ENCODE data around the gene KCTD17.
A peak's percentile ranks its signal among the peaks of the same experiment; 100 is the strongest.

KCTD17 gene

GRCh38 chr22:37062702-37063381 is 11.3 kb downstream of the KCTD17 start:
- H3K9ac ChIP-seq (ENCODE audit: low read depth, low read length): no peak overlapping the region
- no peak overlapping the region for H3K27ac ChIP-seq (ENCODE audit: low read depth, low read length)
- H3K36me3 ChIP-seq (ENCODE audit: control insufficient read depth, insufficient read depth, low read length): peaks cover 36% of the 10 kb centered on the region
- H3K9me3 ChIP-seq (ENCODE audit: control insufficient read depth, insufficient read depth, low read length): no peaks in the 10 kb centered on the region
- H3K27me3 ChIP-seq (ENCODE audit: control insufficient read depth, insufficient read depth, low read length): peaks cover 26% of the 10 kb centered on the region
- peaks cover 7% of the 10 kb centered on the region for H3K4me1 ChIP-seq (ENCODE audit: control insufficient read depth, insufficient read depth, low read length)
- H3K4me3 ChIP-seq (ENCODE audit: low read depth, low read length): no peak overlapping the region

DNA sequence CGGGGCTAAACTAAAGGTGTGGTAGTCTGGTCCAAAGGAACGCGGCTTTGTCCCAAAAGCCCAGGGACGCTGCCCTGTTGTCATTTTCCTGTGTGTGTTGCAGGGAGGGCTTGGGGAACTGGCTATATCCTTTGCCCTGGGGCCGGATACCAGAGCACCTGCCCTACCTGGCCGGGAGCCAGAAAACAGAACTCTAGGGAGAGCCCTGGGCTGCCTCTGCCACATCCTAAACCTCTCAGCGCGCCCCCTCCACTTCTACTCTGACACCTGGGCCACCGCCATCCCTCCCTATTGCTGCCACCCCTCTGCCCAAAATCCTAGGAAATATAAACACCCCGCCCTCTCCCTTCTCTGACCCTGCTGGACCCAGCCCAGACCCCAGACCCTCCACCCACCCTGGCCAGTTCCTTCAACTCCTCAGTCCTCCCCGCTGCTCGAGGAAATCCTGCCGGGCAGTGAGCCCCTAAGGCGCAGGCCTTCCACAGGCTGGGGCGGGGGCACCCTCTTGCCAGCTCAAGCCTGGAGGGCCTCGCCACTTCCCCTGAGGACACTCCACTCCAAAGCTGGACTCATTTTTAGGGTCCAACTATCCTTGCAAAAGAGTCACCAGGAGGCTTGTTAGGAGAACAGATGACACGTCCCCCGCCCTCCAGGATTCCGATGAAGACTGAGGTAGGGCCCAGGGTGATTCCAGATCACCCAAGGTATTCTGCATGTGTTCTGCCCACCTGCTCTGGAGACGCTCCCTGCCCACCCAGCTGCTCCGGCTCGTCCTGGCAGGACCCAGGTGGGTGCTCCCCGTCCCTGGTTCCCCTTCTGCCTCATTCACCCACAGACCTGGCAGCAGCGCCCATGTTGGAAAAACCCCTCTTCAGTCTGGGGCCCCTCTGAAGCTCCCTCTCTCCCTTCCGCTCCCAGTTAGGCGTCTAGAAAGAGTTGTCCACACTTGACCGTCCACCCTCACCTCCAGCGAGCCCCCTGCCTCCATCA is 12.2 kb downstream of the KCTD17 start:
- peaks cover 27% of the 10 kb centered on the region; the same call in 1 of the 2 replicates for H3K36me3 ChIP-seq (ENCODE audit: control insufficient read depth, insufficient read depth, low read length)
- H3K9me3 ChIP-seq (ENCODE audit: control insufficient read depth, insufficient read depth, low read length): no peaks in the 10 kb centered on the region
- peaks cover 11% of the 10 kb centered on the region for H3K4me1 ChIP-seq (ENCODE audit: control insufficient read depth, insufficient read depth, low read length)
- H3K27ac ChIP-seq (ENCODE audit: low read depth, low read length): no peak overlapping the region
- no peak overlapping the region for H3K9ac ChIP-seq (ENCODE audit: low read depth, low read length)
- H3K4me3 ChIP-seq (ENCODE audit: low read depth, low read length): no peak overlapping the region
- peaks cover 34% of the 10 kb centered on the region for H3K27me3 ChIP-seq (ENCODE audit: control insufficient read depth, insufficient read depth, low read length)

- Histone ChIP-seq H3K36me3 (ENCODE audit: control insufficient read depth, insufficient read depth, low read length) (peaks cover 19% of the 10 kb centered on the region; the same call in 1 of the 2 replicates), H3K4me3 (ENCODE audit: low read depth, low read length) (no peak overlapping the region), H3K4me1 (ENCODE audit: control insufficient read depth, insufficient read depth, low read length) (peaks cover 11% of the 10 kb centered on the region), H3K9ac (ENCODE audit: low read depth, low read length) (no peak overlapping the region), H3K27me3 (ENCODE audit: control insufficient read depth, insufficient read depth, low read length) (peaks cover 41% of the 10 kb centered on the region), H3K9me3 (ENCODE audit: control insufficient read depth, insufficient read depth, low read length) (no peaks in the 10 kb centered on the region), H3K27ac (ENCODE audit: low read depth, low read length) (no peak overlapping the region)
Observed at GRCh38 chr22:37064553-37064952, 13.0 kb downstream of the KCTD17 start.

- no peak overlapping the region for H3K9ac ChIP-seq (ENCODE audit: low read depth, low read length)
- H3K27ac ChIP-seq (ENCODE audit: low read depth, low read length): no peak overlapping the region
- H3K9me3 ChIP-seq (ENCODE audit: control insufficient read depth, insufficient read depth, low read length): no peaks in the 10 kb centered on the region
- no peak overlapping the region for H3K4me3 ChIP-seq (ENCODE audit: low read depth, low read length)
- H3K36me3 ChIP-seq (ENCODE audit: control insufficient read depth, insufficient read depth, low read length): peaks cover 14% of the 10 kb centered on the region; the same call in 1 of the 2 replicates
- peaks cover 11% of the 10 kb centered on the region for H3K4me1 ChIP-seq (ENCODE audit: control insufficient read depth, insufficient read depth, low read length)
- peaks cover 47% of the 10 kb centered on the region for H3K27me3 ChIP-seq (ENCODE audit: control insufficient read depth, insufficient read depth, low read length)
Observed at GRCh38 chr22:37065180-37065579, 13.6 kb downstream of the KCTD17 start.

GRCh38 chr22:37065961-37066360 is 14.4 kb downstream of the KCTD17 start:
- Histone ChIP-seq H3K36me3 (ENCODE audit: control insufficient read depth, insufficient read depth, low read length) (peaks cover 6% of the 10 kb centered on the region; the same call in 1 of the 2 replicates), H3K4me1 (ENCODE audit: control insufficient read depth, insufficient read depth, low read length) (peaks cover 11% of the 10 kb centered on the region), H3K9ac (ENCODE audit: low read depth, low read length) (no peak overlapping the region), H3K27me3 (ENCODE audit: control insufficient read depth, insufficient read depth, low read length) (peaks cover 55% of the 10 kb centered on the region), H3K27ac (ENCODE audit: low read depth, low read length) (no peak overlapping the region), H3K9me3 (ENCODE audit: control insufficient read depth, insufficient read depth, low read length) (no peaks in the 10 kb centered on the region), H3K4me3 (ENCODE audit: low read depth, low read length) (no peak overlapping the region)

- no peaks in the 10 kb centered on the region for H3K36me3 ChIP-seq (ENCODE audit: control insufficient read depth, insufficient read depth, low read length)
- H3K9me3 ChIP-seq (ENCODE audit: control insufficient read depth, insufficient read depth, low read length): no peaks in the 10 kb centered on the region
- H3K4me3 ChIP-seq (ENCODE audit: low read depth, low read length): no peak overlapping the region
- no peak overlapping the region for H3K27ac ChIP-seq (ENCODE audit: low read depth, low read length)
- no peak overlapping the region for H3K9ac ChIP-seq (ENCODE audit: low read depth, low read length)
- peaks cover 10% of the 10 kb centered on the region for H3K4me1 ChIP-seq (ENCODE audit: control insufficient read depth, insufficient read depth, low read length)
- H3K27me3 ChIP-seq (ENCODE audit: control insufficient read depth, insufficient read depth, low read length): peaks cover 66% of the 10 kb centered on the region
Observed at GRCh38 chr22:37067428-37067827, 15.9 kb downstream of the KCTD17 start.

- Histone ChIP-seq H3K27ac (ENCODE audit: low read depth, low read length) (no peak overlapping the region), H3K9ac (ENCODE audit: low read depth, low read length) (no peak overlapping the region), H3K27me3 (ENCODE audit: control insufficient read depth, insufficient read depth, low read length) (peaks cover 77% of the 10 kb centered on the region), H3K4me3 (ENCODE audit: low read depth, low read length) (peak overlapping the region; percentile 56), H3K4me1 (ENCODE audit: control insufficient read depth, insufficient read depth, low read length) (peaks cover 4% of the 10 kb centered on the region; the same call in 1 of the 2 replicates), H3K9me3 (ENCODE audit: control insufficient read depth, insufficient read depth, low read length) (no peaks in the 10 kb centered on the region), H3K36me3 (ENCODE audit: control insufficient read depth, insufficient read depth, low read length) (no peaks in the 10 kb centered on the region)
Observed at GRCh38 chr22:37068859-37069258, 17.3 kb downstream of the KCTD17 start.

- peak overlapping the region; percentile 56 for H3K4me3 ChIP-seq (ENCODE audit: low read depth, low read length)
- H3K4me1 ChIP-seq (ENCODE audit: control insufficient read depth, insufficient read depth, low read length): peaks cover 4% of the 10 kb centered on the region; the same call in 1 of the 2 replicates
- H3K9ac ChIP-seq (ENCODE audit: low read depth, low read length): no peak overlapping the region
- no peak overlapping the region for H3K27ac ChIP-seq (ENCODE audit: low read depth, low read length)
- no peaks in the 10 kb centered on the region for H3K36me3 ChIP-seq (ENCODE audit: control insufficient read depth, insufficient read depth, low read length)
- H3K27me3 ChIP-seq (ENCODE audit: control insufficient read depth, insufficient read depth, low read length): peaks cover 82% of the 10 kb centered on the region
- no peaks in the 10 kb centered on the region for H3K9me3 ChIP-seq (ENCODE audit: control insufficient read depth, insufficient read depth, low read length)
Observed at GRCh38 chr22:37069319-37069718, 17.8 kb downstream of the KCTD17 start.

DNA sequence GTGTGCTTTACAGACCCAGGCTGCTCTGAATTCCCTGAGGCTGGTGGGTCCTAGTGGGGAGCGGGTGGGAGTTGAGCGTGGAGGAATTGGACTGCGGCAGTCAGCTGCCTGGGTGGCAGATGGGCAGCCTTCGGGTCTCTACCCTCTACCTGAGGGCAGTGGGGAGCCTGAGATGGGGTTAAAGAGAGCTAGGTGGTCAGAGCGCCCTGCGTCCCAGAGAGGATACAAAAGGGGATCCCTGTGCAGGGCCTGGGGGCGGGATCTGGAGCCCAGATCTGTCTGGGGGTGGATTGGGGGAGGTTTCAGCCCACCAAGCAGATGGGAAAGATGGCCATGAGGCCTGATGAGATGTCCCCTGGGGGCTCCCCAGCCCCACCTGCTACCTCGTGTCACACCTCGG is 18.2 kb downstream of the KCTD17 start:
- H3K27ac ChIP-seq (ENCODE audit: low read depth, low read length): no peak overlapping the region
- no peaks in the 10 kb centered on the region for H3K9me3 ChIP-seq (ENCODE audit: control insufficient read depth, insufficient read depth, low read length)
- H3K4me1 ChIP-seq (ENCODE audit: control insufficient read depth, insufficient read depth, low read length): peaks cover 4% of the 10 kb centered on the region; the same call in 1 of the 2 replicates
- H3K27me3 ChIP-seq (ENCODE audit: control insufficient read depth, insufficient read depth, low read length): peaks cover 83% of the 10 kb centered on the region
- no peak overlapping the region for H3K9ac ChIP-seq (ENCODE audit: low read depth, low read length)
- no peak overlapping the region for H3K4me3 ChIP-seq (ENCODE audit: low read depth, low read length)
- no peaks in the 10 kb centered on the region for H3K36me3 ChIP-seq (ENCODE audit: control insufficient read depth, insufficient read depth, low read length)

DNA sequence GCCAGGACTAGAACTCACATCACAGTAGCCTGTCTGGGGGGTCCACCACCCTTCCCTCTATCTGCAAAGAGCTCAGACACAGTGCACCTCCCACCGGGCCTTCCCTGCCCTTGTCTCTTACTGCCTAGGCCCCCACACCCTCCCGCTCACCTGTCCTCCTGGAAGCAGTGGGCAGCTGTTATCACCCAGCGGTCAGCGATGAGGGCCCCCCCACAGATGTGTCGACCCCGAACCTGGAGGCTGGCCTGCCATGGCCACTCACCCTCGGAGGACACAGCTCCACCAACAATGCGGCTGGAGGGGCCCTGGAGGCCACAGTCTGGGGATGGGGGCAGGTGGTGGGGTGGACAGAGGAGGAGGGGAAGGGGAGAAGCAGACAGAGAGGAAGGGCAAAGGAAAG is 18.8 kb downstream of the KCTD17 start:
- Histone ChIP-seq H3K4me1 (ENCODE audit: control insufficient read depth, insufficient read depth, low read length) (peaks cover 4% of the 10 kb centered on the region; the same call in 1 of the 2 replicates), H3K27ac (ENCODE audit: low read depth, low read length) (no peak overlapping the region), H3K36me3 (ENCODE audit: control insufficient read depth, insufficient read depth, low read length) (no peaks in the 10 kb centered on the region), H3K4me3 (ENCODE audit: low read depth, low read length) (no peak overlapping the region), H3K27me3 (ENCODE audit: control insufficient read depth, insufficient read depth, low read length) (peaks cover 88% of the 10 kb centered on the region), H3K9me3 (ENCODE audit: control insufficient read depth, insufficient read depth, low read length) (no peaks in the 10 kb centered on the region), H3K9ac (ENCODE audit: low read depth, low read length) (no peak overlapping the region)

DNA sequence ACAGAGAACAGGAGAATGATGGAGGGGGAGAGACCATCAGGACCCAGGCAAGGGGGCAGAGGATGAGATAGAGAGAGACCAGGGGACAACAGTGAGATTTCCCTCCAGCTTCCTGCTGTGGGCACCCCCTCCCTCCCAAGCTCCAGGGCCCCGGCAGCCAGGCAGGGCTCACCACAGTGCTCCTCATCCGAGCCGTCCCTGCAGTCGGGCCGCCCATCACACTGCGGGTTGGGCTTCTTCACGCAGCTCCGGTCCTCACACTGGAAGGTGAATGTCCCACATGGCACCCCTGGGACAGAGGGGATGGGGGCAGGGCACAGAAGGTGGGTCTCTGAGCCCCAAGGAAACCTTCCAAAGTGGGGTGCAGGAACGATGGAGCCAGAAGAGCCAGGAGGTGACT is 19.2 kb downstream of the KCTD17 start:
- Histone ChIP-seq H3K4me1 (ENCODE audit: control insufficient read depth, insufficient read depth, low read length) (peaks cover 4% of the 10 kb centered on the region; the same call in 1 of the 2 replicates), H3K4me3 (ENCODE audit: low read depth, low read length) (no peak overlapping the region), H3K27ac (ENCODE audit: low read depth, low read length) (no peak overlapping the region), H3K9ac (ENCODE audit: low read depth, low read length) (no peak overlapping the region), H3K36me3 (ENCODE audit: control insufficient read depth, insufficient read depth, low read length) (no peaks in the 10 kb centered on the region), H3K27me3 (ENCODE audit: control insufficient read depth, insufficient read depth, low read length) (peaks cover 85% of the 10 kb centered on the region), H3K9me3 (ENCODE audit: control insufficient read depth, insufficient read depth, low read length) (no peaks in the 10 kb centered on the region)
